KMS-11 (cell line): Measurements from ENCODE around the gene CAST.
A peak's percentile ranks its signal among the peaks of the same experiment; 100 is the strongest.

Source experiments
- H2AFZ ChIP-seq: fragments of 200-600 bp; sonication (generic); 2 replicates; pipeline ENCODE4 v1.6.1; 2016; ENCODE audit warnings: antibody characterized with exemption, mixed run types, low read depth
- H3K27ac ChIP-seq: fragments of 200-600 bp; sonication (generic); 2 replicates; pipeline ENCODE4 v1.6.1; 2016; ENCODE audit warnings: mild to moderate bottlenecking, mixed run types
- H3K27me3 ChIP-seq: fragments of 200-600 bp; sonication (generic); 2 replicates; pipeline ENCODE4 v1.6.1; 2017; ENCODE audit warnings: mild to moderate bottlenecking, low read depth, mixed run types, moderate library complexity; ENCODE audit not compliant: insufficient read depth
- H3K36me3 ChIP-seq: fragments of 200-600 bp; sonication (generic); 2 replicates; pipeline ENCODE4 v1.6.1; 2017; ENCODE audit warnings: mild to moderate bottlenecking, mixed run types; ENCODE audit not compliant: insufficient read depth
- H3K4me1 ChIP-seq: fragments of 200-600 bp; sonication (generic); 2 replicates; pipeline ENCODE4 v1.6.1; 2016; ENCODE audit warnings: mild to moderate bottlenecking, low read depth, mixed run types; ENCODE audit not compliant: poor library complexity, severe bottlenecking
- H3K4me2 ChIP-seq: fragments of 200-600 bp; sonication (generic); 2 replicates; pipeline ENCODE4 v1.7.0; 2016; ENCODE audit warnings: mild to moderate bottlenecking, mixed run types
- H3K4me3 ChIP-seq: fragments of 200-600 bp; sonication (generic); IDR thresholded peaks from 2 replicates; pipeline ENCODE4 v1.6.1; 2017; ENCODE audit warnings: low read depth, low read length, mixed read lengths; ENCODE audit not compliant: insufficient read depth
- H3K79me2 ChIP-seq: fragments of 200-600 bp; sonication (generic); 2 replicates; pipeline ENCODE4 v1.6.1; 2016; ENCODE audit warnings: low read depth, mixed run types; ENCODE audit not compliant: insufficient read depth
- H3K9ac ChIP-seq: fragments of 200-600 bp; sonication (generic); 2 replicates; pipeline ENCODE4 v1.6.1; 2016; ENCODE audit warnings: mild to moderate bottlenecking, mixed run types
- H4K20me1 ChIP-seq: fragments of 200-600 bp; sonication (generic); 2 replicates; pipeline ENCODE4 v1.6.1; 2016; ENCODE audit warnings: mild to moderate bottlenecking, mixed run types; ENCODE audit not compliant: insufficient read depth
- TF ChIP-seq, protein P1 (sequence below): fragments of 200-600 bp; sonication (generic); conservative IDR thresholded peaks from 2 replicates; pipeline ENCODE4 v1.6.1; 2017; ENCODE audit warnings: low read depth, mild to moderate bottlenecking, antibody characterized with exemption, low read length, moderate library complexity, mixed read lengths

CAST gene

DNA sequence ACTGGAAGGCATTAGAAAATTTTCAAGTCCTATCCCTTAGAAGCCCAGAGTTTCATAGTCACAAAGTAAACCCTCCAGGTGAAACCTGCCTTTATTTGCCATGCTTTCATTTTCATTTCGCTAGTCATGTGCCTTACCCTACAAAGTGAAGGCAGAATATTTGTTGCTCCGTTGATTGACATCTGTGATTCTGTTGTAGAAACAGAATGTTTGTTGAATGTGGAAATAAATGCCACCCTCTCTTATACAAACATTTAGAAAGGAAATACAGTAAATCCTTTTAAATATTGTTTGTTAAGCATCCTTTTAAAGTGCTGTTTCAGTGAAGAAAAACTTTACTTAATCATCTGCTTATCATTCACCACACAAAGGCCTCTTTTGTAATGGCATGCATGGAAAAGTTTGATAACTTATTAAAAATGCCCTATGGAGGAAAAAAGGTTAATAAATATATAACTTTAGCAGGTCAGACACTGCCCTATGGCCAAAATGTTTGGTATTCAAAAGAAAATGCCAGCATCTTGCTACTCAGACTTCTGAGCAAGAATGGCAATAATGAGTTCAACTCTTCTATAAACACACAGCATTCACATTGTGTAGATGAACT, 34.3 kb upstream of the CAST start:
- peak overlapping the region; percentile 3; the same call in 1 of the 2 replicates for H3K9ac ChIP-seq
- H2AFZ ChIP-seq = peak overlapping the region; percentile 48
- H3K4me2 ChIP-seq = peak overlapping the region; percentile 62
- H3K27me3 ChIP-seq = no peaks in the 10 kb centered on the region
- no peaks in the 10 kb centered on the region for H3K36me3 ChIP-seq
- peaks cover 25% of the 10 kb centered on the region for H3K4me1 ChIP-seq
- no peaks in the 10 kb centered on the region for H4K20me1 ChIP-seq
- H3K4me3 ChIP-seq = no peak overlapping the region
- no peak overlapping the region for H3K27ac ChIP-seq
- TF ChIP-seq, protein P1, sequence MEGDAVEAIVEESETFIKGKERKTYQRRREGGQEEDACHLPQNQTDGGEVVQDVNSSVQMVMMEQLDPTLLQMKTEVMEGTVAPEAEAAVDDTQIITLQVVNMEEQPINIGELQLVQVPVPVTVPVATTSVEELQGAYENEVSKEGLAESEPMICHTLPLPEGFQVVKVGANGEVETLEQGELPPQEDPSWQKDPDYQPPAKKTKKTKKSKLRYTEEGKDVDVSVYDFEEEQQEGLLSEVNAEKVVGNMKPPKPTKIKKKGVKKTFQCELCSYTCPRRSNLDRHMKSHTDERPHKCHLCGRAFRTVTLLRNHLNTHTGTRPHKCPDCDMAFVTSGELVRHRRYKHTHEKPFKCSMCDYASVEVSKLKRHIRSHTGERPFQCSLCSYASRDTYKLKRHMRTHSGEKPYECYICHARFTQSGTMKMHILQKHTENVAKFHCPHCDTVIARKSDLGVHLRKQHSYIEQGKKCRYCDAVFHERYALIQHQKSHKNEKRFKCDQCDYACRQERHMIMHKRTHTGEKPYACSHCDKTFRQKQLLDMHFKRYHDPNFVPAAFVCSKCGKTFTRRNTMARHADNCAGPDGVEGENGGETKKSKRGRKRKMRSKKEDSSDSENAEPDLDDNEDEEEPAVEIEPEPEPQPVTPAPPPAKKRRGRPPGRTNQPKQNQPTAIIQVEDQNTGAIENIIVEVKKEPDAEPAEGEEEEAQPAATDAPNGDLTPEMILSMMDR = no peak
- H3K79me2 ChIP-seq = no peaks in the 10 kb centered on the region

DNA sequence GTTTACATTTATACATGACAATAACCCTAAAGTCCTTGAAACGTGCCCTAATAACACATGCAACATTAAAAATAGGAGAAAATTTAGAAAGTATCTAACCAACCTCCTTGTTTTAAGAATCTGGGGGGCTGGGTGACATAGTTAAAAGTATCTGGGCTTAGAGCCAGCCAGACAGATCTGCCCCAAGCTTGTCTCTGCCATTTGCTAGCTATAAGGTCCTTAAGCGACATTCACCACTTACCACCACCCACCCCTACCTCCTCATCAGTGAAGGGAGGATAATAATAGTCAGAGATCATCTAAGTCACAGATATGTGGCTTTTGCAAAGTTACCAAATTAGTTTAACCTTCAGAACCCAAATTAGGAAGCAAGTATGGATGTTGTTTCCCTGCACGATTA, 33.8 kb upstream of the CAST start:
- Histone ChIP-seq H3K9ac (no peak overlapping the region), H3K4me2 (peak overlapping the region; percentile 62; the same call in 1 of the 2 replicates), H2AFZ (peak overlapping the region; percentile 48), H3K27me3 (no peaks in the 10 kb centered on the region), H4K20me1 (no peaks in the 10 kb centered on the region), H3K79me2 (no peaks in the 10 kb centered on the region), H3K4me1 (peaks cover 25% of the 10 kb centered on the region), H3K36me3 (no peaks in the 10 kb centered on the region), H3K27ac (no peak overlapping the region), H3K4me3 (no peak overlapping the region)
- TF ChIP-seq, protein P1 = no peak

DNA sequence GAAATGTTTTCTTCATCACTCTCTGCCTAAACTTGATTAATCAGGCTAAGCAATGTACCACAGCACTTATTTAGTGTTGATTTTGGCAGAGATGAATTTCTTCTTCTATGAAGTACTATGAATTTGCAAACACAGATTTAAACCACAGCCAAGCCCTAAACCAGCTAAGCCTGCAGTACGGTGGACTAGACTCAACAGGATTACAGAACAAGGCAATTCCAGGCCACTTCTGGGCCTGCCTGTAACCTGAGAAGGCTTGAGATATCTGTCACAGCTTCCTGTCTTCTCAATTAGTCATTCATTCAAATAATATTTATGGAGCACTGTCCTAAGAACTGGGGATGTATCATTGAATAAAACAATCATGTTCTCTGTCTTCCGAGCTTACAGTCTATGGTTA, 32.4 kb upstream of the CAST start:
- no peaks in the 10 kb centered on the region for H3K79me2 ChIP-seq
- no peak overlapping the region for H3K9ac ChIP-seq
- no peak overlapping the region for H3K4me3 ChIP-seq
- no peaks in the 10 kb centered on the region for H3K36me3 ChIP-seq
- H3K4me2 ChIP-seq = peak overlapping the region; percentile 10; the same call in 1 of the 2 replicates
- H3K4me1 ChIP-seq = peaks cover 25% of the 10 kb centered on the region
- H2AFZ ChIP-seq = no peak overlapping the region
- no peak overlapping the region for H3K27ac ChIP-seq
- no peaks in the 10 kb centered on the region for H3K27me3 ChIP-seq
- TF ChIP-seq, protein P1 = no peak
- no peaks in the 10 kb centered on the region for H4K20me1 ChIP-seq

DNA sequence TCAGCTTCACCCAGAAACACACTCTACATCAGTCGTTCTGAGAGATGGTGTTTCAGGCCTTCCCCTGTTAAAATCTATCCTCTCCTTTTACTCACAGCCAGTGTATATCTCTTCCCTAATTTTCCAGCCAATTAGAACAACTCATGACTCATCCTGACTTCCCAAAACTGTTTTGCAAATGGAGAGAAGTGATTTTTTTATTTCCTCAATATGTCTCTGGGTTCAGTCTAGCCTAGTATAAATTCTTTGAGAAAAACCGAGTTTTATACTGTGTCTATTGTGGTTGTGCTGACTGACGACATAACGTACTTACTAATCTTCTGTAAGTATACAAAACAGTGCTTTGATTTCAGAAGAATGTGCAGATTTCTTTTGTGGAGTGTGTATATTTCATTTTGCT, 28.4 kb upstream of the CAST start:
- Histone ChIP-seq H2AFZ (no peak overlapping the region), H3K4me3 (no peak overlapping the region), H4K20me1 (no peaks in the 10 kb centered on the region), H3K27me3 (no peaks in the 10 kb centered on the region), H3K79me2 (no peaks in the 10 kb centered on the region), H3K4me1 (peaks cover 6% of the 10 kb centered on the region), H3K9ac (no peak overlapping the region), H3K27ac (no peak overlapping the region), H3K4me2 (no peak overlapping the region), H3K36me3 (no peaks in the 10 kb centered on the region)
- TF ChIP-seq, protein P1 = no peak
